Stimulated activated effector memory CD8-positive, alpha-beta T cell treated with anti-CD3 and anti-CD28 coated beads, Interleukin-12 subunit alpha, Interleukin-12 subunit beta, amount 100 ng/mL, for 72 hours (primary cell): ENCODE results near the gene KDM6A.
A peak's percentile ranks its signal among the peaks of the same experiment; 100 is the strongest.

Experiments used
- ATAC-seq: fragments of 150-1000 bp; cut with Tn5 transposase; 2 replicates; pipeline ENCODE4 v1.10.0; 2021
- DNase-seq, 2 donors: peaks; one replicate each; pipeline ENCODE4 v3.0.0; 2021 to 2022; ENCODE audit warnings: low spot score in 2 of 2
- H3K27ac Mint-ChIP-seq: one replicate; pipeline ENCODE4 v1.8.0; 2022; ENCODE audit warnings: mild to moderate bottlenecking, mixed read lengths
- H3K36me3 Mint-ChIP-seq: one replicate; pipeline ENCODE4 v1.8.0; 2022; ENCODE audit warnings: mild to moderate bottlenecking, mixed read lengths
- H3K4me1 Mint-ChIP-seq: one replicate; pipeline ENCODE4 v1.8.0; 2022; ENCODE audit warnings: mixed read lengths
- H3K4me3 Mint-ChIP-seq: one replicate; pipeline ENCODE4 v1.8.0; 2022; ENCODE audit warnings: mild to moderate bottlenecking, mixed read lengths
- H3K9me3 Mint-ChIP-seq: one replicate; pipeline ENCODE4 v1.8.0; 2022; ENCODE audit warnings: mixed read lengths

The KDM6A gene

DNA sequence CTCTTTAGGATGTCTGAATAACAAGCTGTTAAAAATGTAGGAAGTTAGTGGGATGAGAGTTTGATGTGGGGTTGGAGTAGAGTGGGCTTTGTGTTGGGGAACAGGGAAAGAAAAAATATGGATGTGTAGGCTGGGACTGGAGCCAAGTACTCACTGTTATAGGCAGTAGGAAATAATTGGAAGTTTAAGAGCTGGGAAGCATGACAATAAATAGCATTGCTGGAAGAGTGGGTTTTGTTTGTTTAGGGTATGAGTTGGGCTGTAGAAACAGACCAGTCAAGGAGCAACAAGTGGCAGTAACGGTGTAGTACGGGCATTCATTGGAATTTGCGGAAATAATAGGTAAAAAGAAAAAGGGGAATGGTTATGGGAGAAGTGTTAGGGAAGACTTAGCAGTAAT lies 81.6 kb downstream of the KDM6A start:
- Mint-ChIP-seq H3K4me1 (peaks cover 28% of the 10 kb centered on the region), H3K36me3 (no peaks in the 10 kb centered on the region), H3K9me3 (no peaks in the 10 kb centered on the region), H3K27ac (no peak overlapping the region), H3K4me3 (no peak overlapping the region)
- no peak for ATAC-seq
- no peak for DNase-seq

DNA sequence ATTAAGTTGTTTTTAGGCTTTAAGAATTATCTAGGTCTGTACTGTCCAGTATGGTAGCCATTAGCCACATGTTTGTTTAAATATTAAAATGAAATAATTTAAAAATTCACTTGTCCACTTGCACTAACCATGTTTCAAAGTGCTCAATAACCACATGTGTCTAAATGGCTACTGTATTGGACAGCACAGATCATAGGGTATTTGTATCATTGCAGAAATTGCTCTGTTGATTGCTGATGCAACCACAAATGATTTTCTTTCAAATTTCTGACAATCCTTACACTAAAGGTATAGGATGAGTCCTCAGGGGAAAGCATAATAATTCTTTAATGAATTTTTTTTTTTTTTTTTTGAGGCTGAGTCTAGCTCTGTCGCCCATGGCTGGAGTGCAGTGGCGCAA lies 84.9 kb downstream of the KDM6A start:
- ATAC-seq = no peak
- Mint-ChIP-seq H3K4me3 (no peak overlapping the region), H3K9me3 (no peaks in the 10 kb centered on the region), H3K4me1 (peaks cover 30% of the 10 kb centered on the region), H3K27ac (no peak overlapping the region), H3K36me3 (peaks cover 7% of the 10 kb centered on the region)
- DNase-seq = no peak

GRCh38 chrX:44958480-44958879 lies 85.5 kb downstream of the KDM6A start:
- H3K27ac Mint-ChIP-seq = no peak overlapping the region
- H3K36me3 Mint-ChIP-seq = peaks cover 14% of the 10 kb centered on the region
- ATAC-seq = no peak
- DNase-seq = no peak
- H3K9me3 Mint-ChIP-seq = no peaks in the 10 kb centered on the region
- H3K4me3 Mint-ChIP-seq = no peak overlapping the region
- H3K4me1 Mint-ChIP-seq = peaks cover 30% of the 10 kb centered on the region

DNA sequence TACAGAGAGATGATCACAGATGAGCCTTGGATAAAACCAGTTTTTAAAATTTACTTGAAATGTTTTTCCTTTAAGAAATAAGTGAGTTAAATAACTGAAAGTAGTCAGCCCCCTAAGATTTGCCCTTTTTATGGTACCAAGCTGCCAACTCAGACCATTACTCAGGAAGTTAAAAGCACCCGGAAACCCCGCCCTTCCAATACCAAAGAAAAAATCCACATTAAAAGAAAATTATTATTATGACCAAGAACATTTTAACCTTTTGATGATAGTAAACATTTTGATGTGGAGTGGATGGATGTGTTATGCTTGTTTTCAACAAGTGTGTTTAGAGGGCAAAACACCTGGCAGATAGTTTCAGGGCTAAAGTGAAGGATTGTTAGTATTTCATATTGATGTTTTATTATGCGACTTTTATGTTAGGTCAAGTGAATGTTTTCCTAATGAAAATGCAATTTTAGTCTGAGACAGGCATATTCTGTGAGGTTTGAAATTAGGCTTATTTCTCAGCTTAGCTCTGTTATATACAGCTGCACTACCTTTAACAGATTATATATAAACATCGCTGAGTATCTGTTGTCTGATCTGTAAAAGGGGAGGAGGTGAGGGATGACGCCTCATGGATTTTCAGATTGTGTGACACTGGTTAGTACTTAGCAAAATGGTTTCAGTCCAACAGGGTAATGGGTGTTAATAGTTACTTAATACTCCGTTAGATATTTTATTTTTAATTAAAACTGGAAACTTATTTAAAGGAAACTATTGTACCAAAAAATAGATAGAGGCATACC lies 89.0 kb downstream of the KDM6A start:
- no peak for ATAC-seq
- Mint-ChIP-seq H3K9me3 (no peaks in the 10 kb centered on the region), H3K27ac (no peak overlapping the region), H3K4me3 (no peak overlapping the region), H3K36me3 (peaks cover 22% of the 10 kb centered on the region), H3K4me1 (peaks cover 32% of the 10 kb centered on the region)
- DNase-seq = no peak

DNA sequence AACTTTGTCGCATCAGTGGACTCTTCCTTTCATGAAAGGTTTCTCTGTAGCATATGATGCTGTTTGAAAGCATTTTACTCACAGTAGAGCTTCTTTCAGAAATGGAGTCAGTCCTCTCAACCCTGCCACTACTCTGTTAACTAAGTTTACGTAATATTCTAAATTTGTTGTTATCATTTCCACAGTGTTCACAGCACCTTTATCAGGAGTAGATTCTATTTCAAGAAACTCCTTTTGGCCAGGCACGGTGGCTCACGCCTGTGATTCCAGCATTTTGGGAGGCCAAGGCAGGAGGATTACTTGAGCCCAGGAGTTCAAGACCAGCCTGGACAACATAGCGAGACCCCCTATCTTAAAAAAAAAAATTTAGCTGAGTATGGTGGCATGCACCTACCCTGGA lies 90.0 kb downstream of the KDM6A start:
- ATAC-seq = no peak

GRCh38 chrX:44967221-44967620 lies 94.2 kb downstream of the KDM6A start:
- no peak for ATAC-seq
- DNase-seq = no peak
- no peaks in the 10 kb centered on the region for H3K9me3 Mint-ChIP-seq
- no peak overlapping the region for H3K4me3 Mint-ChIP-seq
- peak overlapping the region; percentile 21 for H3K27ac Mint-ChIP-seq
- peaks cover 25% of the 10 kb centered on the region for H3K4me1 Mint-ChIP-seq
- H3K36me3 Mint-ChIP-seq = peaks cover 18% of the 10 kb centered on the region

More for the DNA sequence above, 90.0 kb downstream of the KDM6A start:
- Mint-ChIP-seq H3K27ac (peak overlapping the region; percentile 35), H3K4me3 (no peak overlapping the region), H3K9me3 (no peaks in the 10 kb centered on the region), H3K4me1 (peaks cover 41% of the 10 kb centered on the region), H3K36me3 (peaks cover 22% of the 10 kb centered on the region)
- no peak for DNase-seq

DNA sequence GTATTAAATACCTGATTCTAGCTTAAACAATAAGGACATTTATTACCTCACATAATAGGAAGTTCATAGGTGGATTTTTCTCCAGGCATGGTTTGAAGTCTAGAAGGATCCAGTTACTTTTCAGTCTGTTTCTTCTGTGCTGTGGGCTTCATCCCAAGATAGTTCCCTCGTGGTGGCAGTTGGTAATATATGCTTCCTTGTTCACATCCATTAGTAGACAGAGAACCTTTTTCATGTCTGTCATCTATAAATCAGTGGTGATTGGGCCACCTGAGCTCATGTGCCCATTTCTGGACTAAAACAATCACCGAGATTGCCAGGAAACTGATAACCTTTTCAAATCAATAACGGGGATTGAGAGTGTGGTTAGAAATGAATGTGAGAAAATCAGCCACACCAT lies 97.7 kb downstream of the KDM6A start:
- no peaks in the 10 kb centered on the region for H3K9me3 Mint-ChIP-seq
- DNase-seq = no peak
- ATAC-seq = no peak
- H3K4me1 Mint-ChIP-seq = peaks cover 32% of the 10 kb centered on the region
- no peak overlapping the region for H3K4me3 Mint-ChIP-seq
- H3K27ac Mint-ChIP-seq = no peak overlapping the region
- H3K36me3 Mint-ChIP-seq = peaks cover 6% of the 10 kb centered on the region

DNA sequence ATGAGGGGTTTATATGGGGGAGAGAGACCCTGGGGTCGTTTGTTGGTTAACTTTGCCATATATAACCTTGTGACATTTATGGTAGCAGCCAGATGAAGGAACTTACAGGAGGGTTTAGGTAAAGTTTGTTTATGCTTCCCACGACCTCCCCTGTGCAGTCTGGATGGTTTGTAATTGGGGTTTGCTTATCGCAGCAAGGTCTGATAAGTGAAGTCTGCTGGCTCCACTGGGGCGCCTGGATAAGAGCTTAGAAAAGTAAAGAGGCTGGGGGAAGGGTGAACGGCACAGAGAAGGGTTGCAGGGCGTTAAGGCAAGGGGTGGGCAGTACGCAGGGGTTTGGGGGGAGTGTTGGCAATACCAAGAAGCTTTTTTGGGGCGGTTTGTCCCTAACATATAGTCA lies 98.7 kb downstream of the KDM6A start:
- no peaks in the 10 kb centered on the region for H3K9me3 Mint-ChIP-seq
- peaks cover under 1% of the 10 kb centered on the region for H3K36me3 Mint-ChIP-seq
- ATAC-seq = no peak
- H3K27ac Mint-ChIP-seq = no peak overlapping the region
- DNase-seq = no peak
- H3K4me1 Mint-ChIP-seq = peaks cover 26% of the 10 kb centered on the region
- H3K4me3 Mint-ChIP-seq = no peak overlapping the region

DNA sequence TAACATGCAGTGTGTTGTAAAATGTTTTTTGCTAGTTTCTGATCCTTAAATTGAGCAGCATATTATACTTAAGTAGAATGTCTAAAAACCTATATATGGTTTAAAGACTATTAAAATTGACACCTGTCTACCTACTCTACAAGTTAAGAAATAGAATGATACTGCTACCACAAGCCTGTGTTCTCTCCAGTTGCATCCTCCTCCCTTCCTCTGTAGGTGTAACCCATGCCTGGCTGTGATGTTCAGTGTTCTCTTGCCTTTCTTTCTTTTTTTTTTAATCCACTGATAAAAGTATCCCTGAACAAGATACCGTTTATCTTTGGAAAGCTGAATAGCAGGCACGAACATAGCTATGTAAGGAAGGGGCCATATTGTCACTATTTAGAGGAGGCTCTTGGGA lies 99.1 kb downstream of the KDM6A start:
- Mint-ChIP-seq H3K9me3 (no peaks in the 10 kb centered on the region), H3K4me1 (peaks cover 21% of the 10 kb centered on the region), H3K4me3 (no peak overlapping the region), H3K27ac (no peak overlapping the region), H3K36me3 (no peaks in the 10 kb centered on the region)
- DNase-seq (no peak), ATAC-seq (no peak)

DNA sequence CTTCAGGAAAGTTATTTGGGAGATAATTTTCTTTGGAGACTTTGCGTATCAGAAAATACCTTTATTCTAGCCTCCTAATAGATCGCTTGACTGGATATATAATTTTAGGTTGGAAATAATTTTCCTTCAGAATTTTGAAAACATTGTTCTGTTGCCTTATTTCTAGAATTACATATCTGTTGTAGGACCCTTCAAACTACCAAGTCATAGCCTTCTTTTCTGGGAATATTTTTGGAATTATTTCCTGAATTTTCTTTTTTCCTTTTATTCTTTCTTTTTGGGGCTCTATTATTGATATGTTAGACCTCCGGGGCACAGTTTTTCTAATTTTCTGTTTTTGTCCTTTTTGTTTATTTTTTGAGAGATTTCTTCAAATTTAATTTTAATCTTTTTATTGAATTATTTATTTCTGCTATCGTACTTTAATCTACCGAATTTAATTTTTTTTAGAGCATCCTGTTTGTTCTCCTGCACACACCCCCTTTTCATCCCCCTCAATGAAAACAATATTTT lies 100.5 kb downstream of the KDM6A start:
- Mint-ChIP-seq H3K4me3 (no peak overlapping the region), H3K36me3 (no peaks in the 10 kb centered on the region), H3K4me1 (peaks cover 13% of the 10 kb centered on the region), H3K27ac (no peak overlapping the region), H3K9me3 (no peaks in the 10 kb centered on the region)
- no peak for DNase-seq
- no peak for ATAC-seq

- H3K36me3 Mint-ChIP-seq = no peaks in the 10 kb centered on the region
- peaks cover 22% of the 10 kb centered on the region for H3K4me1 Mint-ChIP-seq
- DNase-seq (no peak), ATAC-seq (peak; percentile 46)
- peak overlapping the region; percentile 58 for H3K27ac Mint-ChIP-seq
- H3K9me3 Mint-ChIP-seq = no peaks in the 10 kb centered on the region
- H3K4me3 Mint-ChIP-seq = no peak overlapping the region
These were observed 101.5 kb downstream of the KDM6A start for GRCh38 chrX:44974451-44974850.

- Mint-ChIP-seq H3K4me1 (peaks cover 23% of the 10 kb centered on the region), H3K27ac (no peak overlapping the region), H3K4me3 (no peak overlapping the region), H3K9me3 (no peaks in the 10 kb centered on the region), H3K36me3 (no peaks in the 10 kb centered on the region)
- ATAC-seq = no peak
- DNase-seq = no peak
These were observed 102.8 kb downstream of the KDM6A start for GRCh38 chrX:44975666-44976263.

GRCh38 chrX:44978976-44979375 lies 106.0 kb downstream of the KDM6A start:
- no peak overlapping the region for H3K27ac Mint-ChIP-seq
- H3K36me3 Mint-ChIP-seq = no peaks in the 10 kb centered on the region
- H3K4me1 Mint-ChIP-seq = peaks cover 21% of the 10 kb centered on the region
- H3K4me3 Mint-ChIP-seq = no peak overlapping the region
- no peak for DNase-seq
- no peak for ATAC-seq
- no peaks in the 10 kb centered on the region for H3K9me3 Mint-ChIP-seq

DNA sequence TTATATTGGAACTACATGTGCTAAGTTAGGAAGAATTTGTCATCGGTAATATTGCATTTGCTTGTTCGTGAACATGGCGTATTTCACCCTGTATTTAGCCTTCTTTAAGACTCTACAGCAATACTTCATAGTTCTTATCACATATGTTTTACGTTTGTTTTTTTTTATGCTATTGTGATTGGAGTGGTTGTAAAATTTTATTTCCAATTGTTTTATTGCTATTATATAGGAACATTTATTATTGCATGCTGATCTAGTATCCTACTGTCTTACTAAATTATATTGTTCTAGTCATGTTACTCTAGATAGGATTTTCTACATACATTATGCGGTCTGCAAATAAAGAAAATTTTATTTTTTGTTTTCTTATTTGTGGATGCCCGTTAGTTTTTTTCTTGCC lies 107.4 kb downstream of the KDM6A start:
- no peak for DNase-seq
- Mint-ChIP-seq H3K4me1 (peaks cover 10% of the 10 kb centered on the region), H3K27ac (no peak overlapping the region), H3K4me3 (no peak overlapping the region), H3K36me3 (no peaks in the 10 kb centered on the region), H3K9me3 (no peaks in the 10 kb centered on the region)
- no peak for ATAC-seq

DNA sequence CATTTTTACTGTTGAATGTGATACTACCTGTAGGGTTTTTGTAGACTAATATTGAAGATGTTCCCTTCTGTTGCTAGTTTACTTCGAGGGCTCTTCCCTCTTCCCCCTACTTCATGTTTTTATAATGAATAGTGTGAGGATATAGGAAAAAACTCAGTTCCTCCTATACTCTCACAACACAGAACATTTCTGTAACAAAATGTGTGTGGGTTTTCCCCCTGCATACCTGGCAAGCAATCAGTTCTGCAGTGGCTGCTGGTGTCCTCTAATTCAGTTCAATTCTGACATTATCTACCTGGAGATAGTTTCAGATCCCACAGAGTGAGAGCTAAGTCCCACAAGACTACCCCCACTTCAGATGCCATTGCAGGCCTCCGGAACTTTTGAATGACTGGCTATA lies 107.9 kb downstream of the KDM6A start:
- Mint-ChIP-seq H3K4me1 (peaks cover 10% of the 10 kb centered on the region), H3K27ac (no peak overlapping the region), H3K9me3 (no peaks in the 10 kb centered on the region), H3K36me3 (no peaks in the 10 kb centered on the region), H3K4me3 (no peak overlapping the region)
- DNase-seq (no peak), ATAC-seq (no peak)
